Iris pigment epithelial cell (primary cell): ENCODE data around the gene RECQL.
"Not testable (repeated sequence)": the region's sequence is repeated elsewhere in the genome, so short reads cannot be mapped to it uniquely, and the experiment has no call there.

Experiments
- DNase-seq: peaks from one replicate; pipeline ENCODE4 v3.0.0-alpha.2; 2011; ENCODE audit warnings: low read depth

RECQL gene

DNA sequence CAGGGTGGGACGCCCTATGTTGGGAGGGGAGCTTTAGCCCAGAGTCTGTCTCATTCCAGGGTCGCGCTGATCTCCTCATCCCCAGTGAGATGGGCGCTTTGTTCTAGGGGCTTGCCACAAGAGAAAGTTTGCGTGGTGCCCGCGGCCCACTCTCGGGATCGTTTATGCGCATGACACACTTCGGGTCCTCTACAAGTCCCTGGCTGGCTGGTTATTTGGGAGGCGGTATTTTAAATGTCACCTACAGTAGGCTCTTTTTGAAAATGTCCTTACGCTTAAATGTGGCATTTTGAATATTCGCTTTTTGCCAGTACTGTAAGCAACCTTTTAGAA, 695 bp upstream of the RECQL start:
- peak; percentile 36 for DNase-seq

DNA sequence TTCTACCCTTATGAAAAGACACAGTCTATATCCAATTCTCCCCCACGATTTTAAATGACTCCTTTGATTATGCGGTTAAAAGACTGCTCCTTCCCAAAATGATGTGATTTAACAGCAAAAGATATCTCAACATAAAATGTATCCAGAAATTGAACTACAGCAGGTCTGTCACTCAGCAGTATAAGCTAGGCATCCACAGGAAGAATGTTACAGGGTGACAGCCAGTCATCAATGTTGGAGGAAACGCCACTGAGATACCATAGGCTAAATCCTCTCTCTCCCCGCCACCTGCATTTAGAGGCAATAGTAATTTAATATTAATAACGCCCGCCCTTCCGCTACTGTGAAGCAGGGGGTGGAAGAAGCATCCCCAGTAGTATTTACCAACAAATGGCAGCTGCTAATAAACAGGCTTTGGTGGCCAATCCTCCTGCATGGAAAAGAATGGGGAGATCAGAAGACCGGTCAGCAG, 613 bp downstream of the RECQL start:
- no peak for DNase-seq

DNA sequence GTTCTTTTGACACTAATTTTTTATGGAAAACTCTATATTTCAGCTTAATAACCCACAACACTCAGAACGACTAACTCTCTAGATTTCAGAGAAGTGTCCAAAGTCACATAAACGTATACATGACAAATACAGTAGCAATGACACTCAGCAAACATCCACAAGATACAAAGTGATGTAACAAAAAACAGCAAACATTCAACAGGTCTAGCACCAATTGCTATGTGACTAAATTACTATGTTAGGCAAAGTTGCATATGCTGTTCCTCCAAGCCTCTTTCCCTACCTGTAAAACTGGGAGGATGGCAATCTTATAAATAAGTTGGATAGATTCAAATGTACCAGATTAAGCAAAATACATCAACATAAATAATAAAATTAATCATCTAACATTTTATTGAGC, 1.7 kb downstream of the RECQL start:
- no peak for DNase-seq

DNA sequence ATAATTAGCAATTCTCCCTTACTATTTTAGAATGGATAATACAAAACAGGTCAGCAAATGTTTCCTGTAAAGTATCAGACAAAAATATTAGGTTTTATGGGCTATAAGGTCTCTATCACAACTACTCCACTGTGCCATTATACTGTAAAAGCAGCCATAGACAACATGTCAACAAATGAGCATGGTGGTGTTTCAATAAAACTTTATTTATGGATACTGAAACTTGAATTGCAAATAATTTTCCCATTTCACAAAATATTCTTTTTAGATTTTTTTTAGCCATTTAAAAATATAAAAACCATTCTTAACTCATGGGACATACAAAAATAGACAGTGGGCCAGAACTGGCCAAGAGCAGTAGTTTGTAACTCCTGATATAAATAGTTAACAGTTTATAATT, 15.4 kb downstream of the RECQL start:
- no peak for DNase-seq

DNA sequence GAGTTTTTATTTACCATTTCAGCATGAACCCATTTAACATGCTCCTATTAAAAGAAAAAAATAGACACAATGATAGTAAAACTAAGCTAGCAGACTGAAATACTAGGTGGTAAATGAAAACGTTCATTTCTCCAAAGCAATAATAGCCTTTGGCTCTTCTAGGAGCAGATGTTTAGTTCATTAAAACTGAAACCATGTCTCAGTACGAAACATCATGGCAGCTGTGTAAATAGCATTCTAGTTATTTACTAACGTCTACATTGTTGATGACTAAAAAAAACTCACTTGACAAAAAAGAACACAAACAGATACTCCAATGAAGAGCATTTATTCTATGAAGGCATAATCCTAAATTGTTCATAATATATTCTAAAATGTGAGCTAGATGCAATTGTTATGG, 17.9 kb downstream of the RECQL start:
- DNase-seq, result no peak

DNA sequence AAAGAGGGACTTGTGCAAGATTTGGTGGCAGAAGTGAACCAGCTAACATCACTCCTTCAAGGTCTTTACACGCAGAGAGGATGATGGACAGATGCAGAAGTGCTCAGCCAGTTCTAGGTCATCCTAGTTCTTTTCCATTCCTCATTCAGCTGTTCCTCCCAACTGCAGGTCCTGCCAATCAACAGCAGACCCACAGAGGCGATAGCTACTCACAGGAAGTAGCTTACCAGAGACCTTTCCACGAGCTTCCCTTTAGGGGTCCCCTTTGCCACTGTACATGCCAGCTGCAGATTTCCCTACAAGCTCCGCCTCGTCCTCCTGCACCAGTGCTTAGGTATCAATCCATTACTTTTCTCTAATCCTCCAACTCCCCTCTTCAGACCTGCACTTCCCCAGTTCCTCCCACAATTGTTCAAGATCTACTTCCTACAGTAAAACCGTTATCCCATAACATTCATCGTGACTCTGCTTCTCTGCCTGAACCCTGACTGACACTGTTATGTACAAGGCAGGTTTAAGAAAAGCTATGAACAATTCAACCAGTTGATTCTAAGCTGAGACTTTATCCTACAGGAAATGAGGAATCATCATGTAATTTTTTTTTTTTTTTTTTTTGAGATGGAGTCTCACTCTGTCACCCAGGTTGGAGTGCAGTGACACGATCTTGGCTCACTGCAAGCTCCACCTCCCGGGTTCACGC, 22.5 kb downstream of the RECQL start:
- no peak for DNase-seq

DNA sequence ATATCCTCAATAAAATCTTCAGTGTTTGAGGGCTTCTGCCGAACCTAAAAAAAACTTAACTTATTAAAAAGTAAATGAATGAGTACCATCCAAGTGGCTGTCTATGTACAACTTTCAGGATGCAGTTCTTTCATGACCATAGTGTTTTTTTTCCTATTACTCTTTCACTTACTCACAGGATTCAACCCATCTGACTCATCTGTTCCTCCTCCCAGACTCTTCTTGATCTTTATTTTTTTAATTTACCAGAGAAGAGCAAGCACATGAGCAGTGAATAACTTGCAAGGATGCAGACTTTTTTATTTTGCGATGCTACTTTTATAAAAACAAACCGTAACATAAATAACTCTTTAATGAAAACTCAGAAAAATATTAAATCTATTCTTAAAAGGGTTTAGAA, 24.5 kb downstream of the RECQL start:
- peak; percentile 78 for DNase-seq

DNA sequence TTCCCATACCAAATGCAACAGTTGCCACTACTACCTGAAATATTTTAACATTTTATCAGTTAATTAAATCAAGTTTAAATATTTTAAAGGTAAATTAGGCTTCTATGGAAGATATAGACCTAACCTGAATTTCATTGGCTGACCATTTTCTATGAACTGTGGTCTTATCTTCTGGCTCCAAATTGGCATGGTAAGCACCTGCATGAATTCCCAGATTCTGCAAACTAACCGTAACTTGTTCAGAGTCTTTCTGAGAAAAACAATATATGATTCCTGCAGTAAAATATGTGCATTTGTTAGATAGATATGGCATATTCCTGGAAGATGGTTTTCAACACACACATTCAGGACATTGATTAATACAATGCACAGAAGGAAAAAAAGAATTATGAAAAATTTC, 25.9 kb downstream of the RECQL start:
- no peak for DNase-seq

DNA sequence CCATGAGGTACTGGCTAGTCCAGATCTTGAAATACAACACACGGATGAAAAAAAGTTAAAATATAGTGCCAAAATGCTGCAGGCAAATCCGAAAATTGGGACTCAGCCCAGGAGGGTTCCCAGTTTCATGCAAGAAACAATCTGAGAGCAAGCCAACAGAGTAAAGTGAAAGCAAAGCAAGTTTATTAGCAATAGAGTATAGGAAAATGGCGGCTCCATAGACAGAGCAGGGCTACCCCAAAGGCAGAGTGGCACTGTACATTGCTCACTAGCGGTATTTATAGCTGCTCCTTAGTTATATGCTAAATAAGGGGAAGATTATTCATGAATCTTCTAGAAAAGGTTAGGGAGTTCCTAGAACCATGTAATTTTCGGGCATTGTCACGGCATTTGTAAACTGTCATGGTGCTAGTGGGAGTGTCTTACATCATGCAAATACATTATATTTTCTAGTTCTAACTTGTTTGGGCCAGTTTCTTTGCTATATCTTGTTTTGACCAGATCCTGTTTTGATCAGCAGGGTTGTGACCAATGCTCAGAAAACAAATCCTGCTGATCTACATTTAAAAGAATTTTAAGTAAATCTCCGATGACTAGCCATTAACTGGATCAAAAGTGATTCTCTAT, 29.1 kb downstream of the RECQL start:
- DNase-seq, result no peak

DNA sequence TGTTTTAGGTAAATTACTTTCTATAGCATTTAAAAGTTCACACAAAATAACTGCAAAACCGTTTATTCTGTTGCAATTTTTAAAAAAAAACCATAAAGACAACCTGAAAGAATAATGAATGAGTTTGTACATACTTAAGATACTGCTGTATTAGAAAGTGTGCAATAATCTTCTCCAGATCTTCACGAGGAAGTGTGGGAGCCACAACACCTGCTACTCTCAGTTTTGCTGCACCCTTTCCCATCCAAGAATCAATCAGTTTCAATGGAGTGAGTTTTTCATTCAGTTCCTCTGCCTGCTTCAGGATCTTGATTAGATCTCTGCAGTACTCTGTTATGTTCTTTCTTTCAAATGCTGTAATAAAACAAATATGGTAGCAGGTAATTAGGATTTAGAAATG, 30.1 kb downstream of the RECQL start:
- no peak for DNase-seq

DNA sequence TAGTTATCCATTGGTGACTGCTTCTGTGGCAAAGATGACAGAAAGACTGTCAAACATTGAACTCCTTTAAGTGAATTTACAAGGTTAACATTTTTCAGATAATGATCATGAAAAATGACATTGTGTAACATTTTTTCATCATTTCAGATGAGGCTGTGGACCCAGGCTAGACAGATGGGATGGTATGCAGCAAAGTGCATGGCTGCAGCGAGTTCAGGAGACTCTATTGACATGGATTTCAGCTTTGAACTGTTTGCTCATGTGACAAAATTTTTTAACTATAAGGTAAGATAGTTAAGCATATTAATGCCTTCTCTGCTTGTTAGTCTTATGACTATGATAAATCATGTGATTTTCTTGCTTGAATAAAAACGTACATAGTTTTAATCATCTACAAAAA, 34.1 kb downstream of the RECQL start:
- DNase-seq, result not testable (repeated sequence)

DNA sequence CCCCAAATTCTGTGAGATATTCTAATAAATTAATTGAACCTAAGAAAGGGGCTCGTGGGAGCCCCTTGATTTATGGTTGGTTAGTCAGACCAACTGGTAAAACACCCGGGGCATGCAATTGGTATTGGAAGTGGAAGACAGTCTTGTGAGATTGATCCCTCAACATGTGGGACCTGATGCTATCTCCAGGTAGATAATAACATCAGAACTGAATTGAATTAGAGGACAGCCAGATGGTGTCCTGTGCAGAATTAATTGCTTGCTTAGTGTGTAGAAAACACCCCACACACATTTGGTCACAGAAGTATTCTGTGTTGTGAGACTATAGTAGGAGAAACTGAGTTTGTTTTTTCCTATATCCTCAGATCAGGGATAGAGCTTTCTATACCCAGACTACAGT, 42.0 kb downstream of the RECQL start:
- no peak for DNase-seq

DNA sequence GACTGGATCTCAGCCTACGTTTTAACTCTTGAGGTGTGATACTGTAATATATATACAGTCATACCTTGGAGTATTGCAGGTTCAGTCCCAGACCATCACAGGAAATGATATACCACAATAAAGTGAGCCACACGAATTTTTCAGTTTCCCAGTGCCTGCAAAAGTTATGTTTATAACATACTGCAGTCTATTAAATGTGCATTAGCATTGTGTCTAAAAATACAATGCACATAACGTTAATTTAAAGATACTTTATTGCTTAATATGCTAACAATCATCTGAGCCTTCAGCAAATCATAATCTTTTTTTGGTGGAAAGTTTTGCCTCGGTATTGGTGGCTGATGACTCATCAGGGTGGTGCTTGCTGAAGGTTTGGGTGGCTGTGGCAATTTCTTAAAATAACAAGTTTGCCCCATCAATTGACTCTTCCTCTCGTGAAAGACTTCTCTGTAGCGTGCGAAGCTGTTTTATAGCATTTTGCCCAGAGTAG, 45.1 kb downstream of the RECQL start:
- no peak for DNase-seq

DNA sequence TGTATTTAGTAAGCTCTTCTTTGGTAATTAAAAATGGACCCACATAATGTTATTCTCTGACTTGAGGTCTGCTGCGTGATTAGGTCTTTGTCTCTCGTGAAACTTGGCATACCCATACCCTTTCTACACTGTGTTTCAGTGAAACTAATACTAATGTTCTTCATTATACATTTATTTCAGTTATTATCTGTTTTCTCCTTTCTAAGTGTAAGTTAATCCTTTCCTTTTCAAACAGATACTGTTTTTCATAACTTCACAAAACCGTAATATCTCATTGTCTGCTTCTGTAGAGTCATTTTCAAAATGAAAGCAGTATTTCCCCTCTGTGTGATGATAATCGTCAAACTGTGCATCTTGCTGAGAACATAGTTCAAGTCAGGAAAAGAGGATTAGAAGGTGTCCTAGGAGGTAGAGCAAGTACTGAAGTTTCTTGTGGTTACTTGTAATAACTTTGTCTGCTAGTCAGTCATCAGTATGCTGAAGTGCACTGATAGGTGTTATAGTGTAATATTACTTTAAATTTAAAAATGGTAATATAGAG, 48.1 kb downstream of the RECQL start:
- no peak for DNase-seq

DNA sequence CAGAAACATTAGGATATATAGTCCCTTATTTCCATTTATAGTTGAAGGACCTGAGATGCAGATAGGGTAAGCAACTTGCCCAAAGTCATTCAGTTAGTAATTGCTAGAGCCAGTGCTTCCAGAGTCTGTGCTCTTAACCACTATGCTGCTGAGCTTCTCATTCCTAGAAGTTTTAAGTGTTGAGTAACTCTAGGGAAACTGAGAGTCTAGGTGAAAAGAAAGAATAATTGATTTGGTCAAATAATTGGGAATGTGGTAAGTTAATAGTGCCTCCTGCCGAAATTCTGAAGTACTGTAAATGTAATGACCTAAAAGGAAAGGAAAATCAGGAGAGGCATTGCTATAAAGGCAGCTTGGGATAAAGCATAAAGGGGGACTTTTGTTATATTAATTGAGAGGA, 49.9 kb downstream of the RECQL start:
- DNase-seq, result peak; percentile 70

DNA sequence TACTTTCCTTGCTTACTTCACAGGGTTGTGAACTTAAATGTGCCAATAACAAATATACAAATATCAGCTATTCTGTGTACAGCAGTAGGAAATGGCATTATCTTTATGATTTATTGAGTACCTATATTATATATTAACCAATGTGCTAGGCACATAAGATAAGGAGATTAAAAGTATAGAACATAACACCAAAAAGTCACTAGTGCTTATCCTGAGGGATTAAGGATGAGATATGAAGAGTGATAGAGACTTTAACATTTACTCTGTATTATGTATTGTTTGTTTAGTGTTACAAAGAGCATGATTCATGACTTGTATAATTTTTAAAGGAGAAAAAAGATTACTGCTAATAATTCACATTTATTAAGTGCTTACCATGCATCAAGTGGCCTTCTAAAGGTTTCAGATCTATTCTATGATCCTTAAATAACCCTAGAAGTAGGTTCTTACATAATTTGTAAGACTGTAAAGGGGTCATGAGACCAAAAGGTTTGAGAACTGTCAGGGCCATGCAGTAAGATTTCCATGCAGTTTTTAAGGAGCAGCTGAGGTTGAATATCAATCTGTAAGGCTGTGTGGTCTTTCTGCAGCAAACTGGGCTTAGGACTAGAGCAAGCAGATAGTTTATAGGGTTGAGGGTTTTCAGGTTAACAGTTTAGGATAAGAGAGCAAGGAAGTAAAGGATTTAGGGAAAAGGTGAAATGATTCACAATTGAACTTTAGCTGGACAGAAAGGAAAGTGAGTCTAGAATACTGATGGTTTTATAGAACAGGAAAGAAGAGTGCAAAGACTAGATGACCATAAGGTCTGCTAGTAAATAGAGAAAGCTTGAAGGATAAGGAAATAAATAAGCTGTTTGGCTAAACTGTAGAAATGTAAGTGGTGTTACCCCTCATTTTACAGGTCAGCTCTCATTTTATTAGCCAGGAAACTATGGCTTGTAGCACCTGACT, 57.0 kb downstream of the RECQL start:
- DNase-seq, result no peak

DNA sequence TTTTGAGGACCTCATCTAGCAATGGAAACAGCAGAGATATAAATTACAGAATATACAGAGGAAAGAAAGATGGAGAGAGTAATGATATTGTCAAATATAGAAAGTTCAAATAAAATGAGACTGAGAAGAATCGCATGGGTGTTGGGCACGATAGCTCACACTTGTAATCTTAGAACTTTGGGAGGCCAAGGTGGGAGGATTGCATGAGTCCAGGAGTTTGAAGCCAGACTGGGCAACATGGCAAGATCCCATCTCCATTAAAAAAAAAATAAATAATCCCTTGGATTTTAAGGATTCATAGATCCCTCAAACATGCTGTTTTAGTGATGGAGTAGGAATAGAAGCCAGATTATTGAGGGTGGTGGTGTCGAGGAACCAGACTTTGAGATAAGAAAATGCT, 62.1 kb downstream of the RECQL start:
- DNase-seq, result no peak

DNA sequence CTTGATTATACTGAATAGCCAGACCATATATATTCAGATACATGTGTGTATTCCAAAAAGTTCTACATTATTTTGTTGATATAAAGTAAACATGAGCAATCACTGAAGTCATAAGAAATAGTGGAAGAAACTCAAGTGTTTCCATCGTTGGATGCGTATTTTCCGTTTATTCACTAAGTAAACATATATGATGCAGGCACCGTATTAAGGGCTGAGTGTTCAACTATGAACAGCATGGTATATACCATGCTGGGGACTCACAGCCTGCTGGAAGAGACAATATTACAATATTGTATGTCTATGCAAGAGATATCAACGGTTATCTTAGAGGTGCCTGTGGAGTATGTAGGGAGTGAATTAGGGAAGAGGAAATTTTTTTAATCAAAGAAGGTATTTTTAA, 62.8 kb downstream of the RECQL start:
- DNase-seq, result no peak

DNA sequence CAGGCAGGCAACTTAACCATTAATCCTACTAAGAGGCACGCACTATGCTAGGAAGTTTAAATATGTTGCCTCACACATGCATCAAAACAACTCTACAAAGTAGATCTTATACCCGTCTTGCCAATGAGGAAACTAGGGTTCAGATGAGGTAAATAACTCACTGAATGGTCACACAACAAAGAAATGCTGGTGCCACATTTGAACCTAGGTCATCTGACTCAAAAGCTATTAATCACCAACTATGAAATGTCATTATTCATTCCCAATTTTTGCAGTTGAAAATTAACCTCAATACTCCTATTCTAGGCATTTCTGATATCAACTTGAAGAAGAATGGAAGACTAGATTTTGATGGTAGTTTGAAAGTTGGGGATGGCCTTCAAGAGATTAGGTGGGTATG, 66.7 kb downstream of the RECQL start:
- no peak for DNase-seq

DNA sequence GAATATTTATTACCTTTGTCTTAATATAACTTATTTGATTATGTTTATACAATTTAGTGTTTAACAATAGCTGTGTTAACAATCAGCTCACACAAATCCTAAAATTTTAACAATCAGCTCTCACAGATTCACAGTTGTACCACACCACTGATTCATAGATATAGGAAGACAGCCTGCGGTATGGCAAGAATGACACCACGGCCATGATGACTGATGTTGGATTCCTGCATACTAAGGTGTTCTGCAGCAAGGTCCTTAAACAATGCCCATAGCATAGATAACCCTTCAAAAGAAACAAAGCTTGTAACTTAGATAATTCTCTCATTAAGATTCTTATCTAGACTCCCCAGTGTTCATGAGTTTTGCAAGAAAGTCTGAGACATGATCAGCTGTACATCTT, 67.9 kb downstream of the RECQL start:
- no peak for DNase-seq

DNA sequence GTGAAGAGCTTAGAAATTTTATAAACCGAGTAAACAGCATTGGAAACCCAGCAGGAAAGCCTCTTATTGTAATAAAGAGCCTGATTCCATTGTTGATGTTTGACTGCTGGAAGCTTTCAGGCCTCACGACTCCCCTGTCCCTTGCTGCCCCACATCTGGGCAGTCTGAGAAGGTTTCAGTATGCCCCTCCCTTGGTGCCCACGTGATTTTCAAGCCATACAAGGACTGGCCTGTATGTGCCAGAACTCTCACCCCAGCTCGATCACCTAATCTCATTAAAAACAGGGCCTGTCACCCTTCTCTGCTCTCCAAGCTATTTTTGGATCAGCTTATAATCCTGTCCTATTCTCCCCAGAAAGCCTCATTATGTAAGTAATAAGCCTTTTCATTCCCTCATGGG, 71.4 kb downstream of the RECQL start:
- no peak for DNase-seq

DNA sequence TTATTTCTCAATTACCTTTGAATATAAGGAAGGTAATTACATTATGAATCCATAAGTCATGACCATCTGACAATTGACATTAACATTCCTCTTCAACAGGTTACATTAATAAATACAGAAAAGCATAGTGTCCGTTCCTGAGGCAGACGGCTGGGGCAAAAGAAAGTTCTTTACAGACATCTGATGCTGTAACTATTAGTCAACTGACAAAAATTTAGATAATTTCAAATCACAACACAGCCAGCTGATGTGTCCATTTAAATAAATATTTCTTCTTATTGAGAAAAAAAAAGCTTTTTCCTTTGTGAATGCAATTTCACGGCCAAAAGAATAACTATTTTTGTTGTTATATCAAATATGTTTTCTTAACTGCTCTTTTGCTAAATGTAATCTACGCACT, 73.2 kb downstream of the RECQL start:
- DNase-seq, result peak; percentile 77
